Measurements from ENCODE around the gene SLIT3.
"Not testable (repeated sequence)": the region's sequence is repeated elsewhere in the genome, so short reads cannot be mapped to it uniquely, and the experiment has no call there.

Gene SLIT3

DNA sequence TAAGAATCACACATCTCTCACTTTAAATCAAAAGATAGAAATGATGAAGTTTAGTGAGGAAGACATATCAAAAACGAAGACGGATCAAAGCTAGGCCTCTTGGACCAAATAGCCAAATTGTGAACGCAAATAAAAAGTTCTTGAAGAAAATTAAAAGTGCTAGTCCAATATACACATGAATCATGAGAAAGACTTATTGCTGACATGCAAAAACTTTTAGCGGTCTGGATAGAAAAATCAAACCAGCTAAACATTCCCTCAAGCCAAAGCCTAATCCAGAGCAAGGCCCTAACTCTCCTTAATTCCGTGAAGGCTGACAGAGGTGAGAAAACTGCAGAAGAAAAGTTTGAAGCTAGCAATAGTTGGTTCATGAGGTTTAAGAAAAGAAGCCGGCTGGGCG lies 557.3 kb downstream of the SLIT3 start:
- no peaks in the 10 kb centered on the region for H3K27me3 Mint-ChIP-seq
- no peak overlapping the region for H3K4me3 Mint-ChIP-seq
- no peak overlapping the region for H3K27ac Mint-ChIP-seq
- no peaks in the 10 kb centered on the region for H3K4me1 Mint-ChIP-seq
- H3K36me3 Mint-ChIP-seq: no peaks in the 10 kb centered on the region
- peaks cover 9% of the 10 kb centered on the region for H3K9me3 Mint-ChIP-seq
- ATAC-seq: no peak

- H3K36me3 Mint-ChIP-seq, H3K9me3 Mint-ChIP-seq, ATAC-seq, H3K4me3 Mint-ChIP-seq, H3K27ac Mint-ChIP-seq, H3K27me3 Mint-ChIP-seq, H3K4me1 Mint-ChIP-seq: not testable (repeated sequence)
Measured at GRCh38 chr5:168742311-168742710, 558.6 kb downstream of the SLIT3 start.

DNA sequence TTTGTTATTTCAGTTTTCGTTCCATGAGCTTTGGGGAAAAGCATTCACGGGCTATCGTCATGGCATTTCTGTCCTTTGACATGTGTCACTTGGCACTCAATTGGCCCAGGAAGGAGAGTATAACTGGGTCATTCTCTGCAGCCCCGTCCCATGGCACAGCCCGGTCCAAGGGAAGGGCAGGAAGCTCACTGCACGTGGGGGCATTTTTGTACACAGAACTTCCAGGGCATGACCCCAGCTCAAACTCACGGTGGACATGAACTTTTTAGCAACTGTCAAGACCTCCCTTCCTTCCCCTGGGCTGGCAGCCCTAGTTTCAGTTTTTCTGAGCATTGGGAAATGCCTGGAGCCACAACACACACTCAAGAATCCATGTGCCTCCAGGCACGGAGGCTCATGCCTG lies 560.1 kb downstream of the SLIT3 start:
- Mint-ChIP-seq H3K36me3 (no peaks in the 10 kb centered on the region), H3K27me3 (no peaks in the 10 kb centered on the region), H3K4me1 (no peaks in the 10 kb centered on the region), H3K4me3 (no peak overlapping the region), H3K9me3 (peaks cover 7% of the 10 kb centered on the region), H3K27ac (no peak overlapping the region)
- ATAC-seq: no peak

- Mint-ChIP-seq H3K9me3 (peaks cover 7% of the 10 kb centered on the region), H3K4me1 (no peaks in the 10 kb centered on the region), H3K36me3 (no peaks in the 10 kb centered on the region), H3K27me3 (no peaks in the 10 kb centered on the region), H3K27ac (no peak overlapping the region), H3K4me3 (no peak overlapping the region)
- ATAC-seq: no peak
Measured at GRCh38 chr5:168740092-168740800, 560.7 kb downstream of the SLIT3 start.

- Mint-ChIP-seq H3K36me3 (no peaks in the 10 kb centered on the region), H3K27me3 (no peaks in the 10 kb centered on the region), H3K4me1 (no peaks in the 10 kb centered on the region), H3K4me3 (no peak overlapping the region), H3K27ac (no peak overlapping the region), H3K9me3 (no peaks in the 10 kb centered on the region)
- ATAC-seq: no peak
Measured at GRCh38 chr5:168737066-168737465, 563.9 kb downstream of the SLIT3 start.

- no peaks in the 10 kb centered on the region for H3K36me3 Mint-ChIP-seq
- ATAC-seq: peak; percentile 18
- no peaks in the 10 kb centered on the region for H3K4me1 Mint-ChIP-seq
- H3K27me3 Mint-ChIP-seq: no peaks in the 10 kb centered on the region
- H3K4me3 Mint-ChIP-seq: no peak overlapping the region
- no peaks in the 10 kb centered on the region for H3K9me3 Mint-ChIP-seq
- no peak overlapping the region for H3K27ac Mint-ChIP-seq
Measured at GRCh38 chr5:168736281-168736831, 564.6 kb downstream of the SLIT3 start.

DNA sequence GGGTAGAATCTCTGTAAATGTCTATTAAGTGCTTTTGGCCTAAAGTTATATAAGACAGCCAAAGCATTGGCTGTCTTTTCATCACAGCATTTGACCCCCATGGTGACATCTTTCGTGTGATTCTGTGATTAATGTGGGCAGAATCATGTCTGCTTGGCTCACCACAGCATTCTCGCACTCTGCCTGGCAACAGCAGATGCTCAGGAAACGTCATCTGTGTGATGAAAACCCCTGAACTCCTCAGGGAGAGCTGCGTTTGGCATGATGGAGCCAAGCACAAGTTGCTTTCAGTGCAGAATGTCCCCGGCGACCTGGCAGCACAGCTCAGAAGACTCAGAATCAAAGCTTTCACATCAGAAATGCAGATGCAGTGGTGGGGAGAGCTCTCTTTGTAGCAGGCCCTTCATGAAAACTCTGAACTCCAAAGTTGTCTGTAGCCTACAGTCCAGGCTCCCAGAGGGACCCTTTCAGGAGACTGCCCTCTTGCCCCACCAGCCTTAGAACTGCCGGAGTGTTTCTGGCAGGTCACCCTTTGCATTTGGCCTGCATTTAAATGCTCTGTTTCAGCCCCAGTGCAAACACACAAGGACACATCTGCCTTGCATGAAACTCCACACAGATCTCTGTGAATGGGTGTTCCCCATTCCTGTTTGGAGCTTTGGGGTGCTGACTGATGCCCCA lies 566.2 kb downstream of the SLIT3 start:
- no peaks in the 10 kb centered on the region for H3K36me3 Mint-ChIP-seq
- H3K9me3 Mint-ChIP-seq: peaks cover 8% of the 10 kb centered on the region
- H3K4me1 Mint-ChIP-seq: no peaks in the 10 kb centered on the region
- H3K27me3 Mint-ChIP-seq: no peaks in the 10 kb centered on the region
- no peak overlapping the region for H3K4me3 Mint-ChIP-seq
- ATAC-seq: peak; percentile 67
- H3K27ac Mint-ChIP-seq: peak overlapping the region; percentile 13

- ATAC-seq: no peak
- peaks cover 12% of the 10 kb centered on the region for H3K9me3 Mint-ChIP-seq
- no peaks in the 10 kb centered on the region for H3K4me1 Mint-ChIP-seq
- no peaks in the 10 kb centered on the region for H3K27me3 Mint-ChIP-seq
- peak overlapping the region; percentile 13 for H3K27ac Mint-ChIP-seq
- no peaks in the 10 kb centered on the region for H3K36me3 Mint-ChIP-seq
- H3K4me3 Mint-ChIP-seq: no peak overlapping the region
Measured at GRCh38 chr5:168734119-168734518, 566.8 kb downstream of the SLIT3 start.

DNA sequence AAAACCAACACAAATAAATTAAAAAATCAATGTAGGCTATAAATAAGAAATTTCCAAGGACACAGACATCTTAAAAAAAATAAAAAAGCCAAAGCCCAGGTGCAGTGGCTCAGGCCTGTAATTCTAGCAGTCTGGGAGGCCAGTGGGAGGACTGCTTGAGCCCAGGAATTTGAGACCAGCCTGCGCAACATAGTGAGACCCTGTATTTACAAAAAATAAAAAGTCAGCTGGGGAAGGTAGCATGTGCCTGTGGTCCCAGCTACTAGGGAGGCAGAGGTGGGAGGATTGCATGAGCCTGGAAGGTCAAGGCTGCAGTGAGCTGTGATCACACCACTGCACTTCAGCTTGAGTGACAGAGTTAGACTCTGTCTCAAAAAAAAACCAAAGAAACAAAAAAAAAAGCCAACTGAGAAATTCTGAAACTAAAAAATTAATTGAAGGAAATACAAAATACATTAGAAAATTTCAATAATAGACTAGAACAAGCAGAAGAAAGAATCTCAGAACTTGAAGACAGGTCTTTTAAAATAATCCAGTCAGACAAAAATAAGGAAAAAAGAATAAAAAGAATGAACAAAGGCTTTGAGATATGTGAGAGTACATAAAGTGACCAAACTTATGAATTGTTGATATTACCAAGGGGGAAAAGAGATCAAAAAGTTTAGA lies 572.3 kb downstream of the SLIT3 start:
- Mint-ChIP-seq H3K36me3 (no peaks in the 10 kb centered on the region), H3K27ac (no peak overlapping the region), H3K27me3 (peaks cover 3% of the 10 kb centered on the region), H3K4me3 (no peak overlapping the region), H3K9me3 (peaks cover 26% of the 10 kb centered on the region), H3K4me1 (no peaks in the 10 kb centered on the region)
- ATAC-seq: no peak

- Mint-ChIP-seq H3K27ac (no peak overlapping the region), H3K9me3 (peaks cover 26% of the 10 kb centered on the region), H3K4me3 (no peak overlapping the region), H3K4me1 (no peaks in the 10 kb centered on the region), H3K36me3 (no peaks in the 10 kb centered on the region), H3K27me3 (peaks cover 14% of the 10 kb centered on the region)
- ATAC-seq: no peak
Measured at GRCh38 chr5:168727547-168727946, 573.4 kb downstream of the SLIT3 start.

- ATAC-seq: no peak
- Mint-ChIP-seq H3K36me3 (no peaks in the 10 kb centered on the region), H3K27ac (no peak overlapping the region)
Measured at GRCh38 chr5:168726342-168726741, 574.6 kb downstream of the SLIT3 start.

GRCh38 chr5:168724227-168724626 lies 576.7 kb downstream of the SLIT3 start:
- Mint-ChIP-seq H3K9me3 (peaks cover 14% of the 10 kb centered on the region), H3K36me3 (no peaks in the 10 kb centered on the region), H3K27ac (no peak overlapping the region), H3K4me1 (no peaks in the 10 kb centered on the region), H3K4me3 (no peak overlapping the region), H3K27me3 (peaks cover 47% of the 10 kb centered on the region)
- no peak for ATAC-seq

More at GRCh38 chr5:168726342-168726741, 574.6 kb downstream of the SLIT3 start:
- Mint-ChIP-seq H3K27me3 (peaks cover 26% of the 10 kb centered on the region), H3K9me3 (peaks cover 26% of the 10 kb centered on the region), H3K4me3 (no peak overlapping the region), H3K4me1 (no peaks in the 10 kb centered on the region)

- H3K27ac Mint-ChIP-seq: no peak overlapping the region
- peaks cover 57% of the 10 kb centered on the region for H3K27me3 Mint-ChIP-seq
- no peaks in the 10 kb centered on the region for H3K4me1 Mint-ChIP-seq
- peaks cover 10% of the 10 kb centered on the region for H3K9me3 Mint-ChIP-seq
- no peak overlapping the region for H3K4me3 Mint-ChIP-seq
- ATAC-seq: no peak
- no peaks in the 10 kb centered on the region for H3K36me3 Mint-ChIP-seq
Measured at GRCh38 chr5:168723037-168723436, 577.9 kb downstream of the SLIT3 start.

GRCh38 chr5:168721966-168722365 lies 579.0 kb downstream of the SLIT3 start:
- H3K27ac Mint-ChIP-seq: no peak overlapping the region
- H3K4me1 Mint-ChIP-seq: no peaks in the 10 kb centered on the region
- H3K27me3 Mint-ChIP-seq: peaks cover 57% of the 10 kb centered on the region
- no peak for ATAC-seq
- H3K36me3 Mint-ChIP-seq: no peaks in the 10 kb centered on the region
- no peak overlapping the region for H3K4me3 Mint-ChIP-seq
- no peaks in the 10 kb centered on the region for H3K9me3 Mint-ChIP-seq

- no peak for ATAC-seq
- H3K9me3 Mint-ChIP-seq: no peaks in the 10 kb centered on the region
- no peaks in the 10 kb centered on the region for H3K4me1 Mint-ChIP-seq
- H3K27me3 Mint-ChIP-seq: peaks cover 57% of the 10 kb centered on the region
- no peak overlapping the region for H3K27ac Mint-ChIP-seq
- H3K36me3 Mint-ChIP-seq: no peaks in the 10 kb centered on the region
- no peak overlapping the region for H3K4me3 Mint-ChIP-seq
Measured at GRCh38 chr5:168721002-168721753, 579.8 kb downstream of the SLIT3 start.

All from stimulated activated memory B cell treated with anti-CD40 and anti-IgM and Interleukin-4, amounts not matched to agents 10 μg/mL and 1 μg/mL and 100 μg/mL, for 72 hours (primary cell).